Right lobe of liver (tissue), 6 donors: Measurements from ENCODE around the gene MRRF. TPM values are rescaled to one million over a fixed set of nuclear protein-coding genes. Genes with fewer than 3 reads are reported as not detected.
"Not testable (repeated sequence)": the region's sequence is repeated elsewhere in the genome, so short reads cannot be mapped to it uniquely, and the experiment has no call there.

Experiments
- ATAC-seq, 4 donors: fragments of 200-7000 bp; cut with Tn5 transposase; one replicate each; pipeline ENCODE4 v1.9.1; 2020; ENCODE audit warnings: mild to moderate bottlenecking in 4 of 4, moderate library complexity in 4 of 4
- DNase-seq, 3 donors: peaks; one replicate each; pipeline ENCODE4 v3.0.0-alpha.2; 2020
- H3K27ac ChIP-seq, 3 donors: fragments of 200-600 bp; one replicate each; pipeline ENCODE4 v1.8.0; 2022
- H3K27me3 ChIP-seq, 2 donors: fragments of 200-600 bp; one replicate each; pipeline ENCODE4 v1.8.0; 2022
- H3K36me3 ChIP-seq, 4 donors: fragments of 200-600 bp; sonication (generic) in 1 of 4; one replicate each; pipeline versions ENCODE4 v1.5.1 to v1.8.0; 2017 to 2022; ENCODE audit warnings: control low read depth in 1 of 4
- H3K4me1 ChIP-seq, 4 donors: fragments of 200-600 bp; sonication (generic) in 1 of 4; one replicate each; pipeline versions ENCODE4 v1.5.1 to v1.8.0; 2017 to 2022; ENCODE audit warnings: control low read depth in 1 of 4
- H3K4me3 ChIP-seq, 3 donors: fragments of 200-600 bp; one replicate each; pipeline ENCODE4 v1.8.0; 2022
- H3K9me3 ChIP-seq, 4 donors: fragments of 200-600 bp; sonication (generic) in 1 of 4; one replicate each; pipeline versions ENCODE4 v1.5.1 to v1.8.0; 2017 to 2022; ENCODE audit warnings: control low read depth in 1 of 4
- CTCF ChIP-seq, 4 donors: fragments of 200-600 bp in 3 of 4; fragments of 450-650 bp in 1 of 4; IDR thresholded peaks; one replicate each; pipeline versions ENCODE4 v1.5.1 to v1.8.0; 2016 to 2022; ENCODE audit warnings: antibody characterized with exemption in 4 of 4, mild to moderate bottlenecking in 2 of 4
- POLR2A ChIP-seq: fragments of 450-650 bp; IDR thresholded peaks from one replicate; pipeline ENCODE4 v1.6.1; 2017; ENCODE audit warnings: antibody characterized with exemption, mild to moderate bottlenecking
- whole genome bisulfite sequencing: methylation state at CpG from one replicate; pipeline ENCODE4 v1.1.6; 2018; ENCODE audit warnings: low coverage, low lambda C conversion rate; ENCODE audit not compliant: insufficient coverage; ENCODE audit errors: missing lambda C conversion rate; 5-methylcytosine and 5-hydroxymethylcytosine counted together
- intact Hi-C, 2 donors: fragments of 100-400 bp; cut with DNase I; formaldehyde crosslinking; loops; one replicate each; pipeline versions ENCODE4 v1.11.2 to v1.14.1; 2022
- total RNA-seq, 6 experiments: library from RNA; depleted of rRNA in 2 of 6; stranded (reverse); fragments of >200 nt in 2 of 6; fragmentation: NEBNext Ultra II Directional in 3 of 6; extraction: Animal tissue kit (Norgen Biotek cat#: 25700) in 3 of 6; gene quantifications; one replicate each; pipeline versions ENCODE4 v1.1.0 to v1.2.4, GENCODE V29; 2016 to 2023
- donor health status: DM: no; HTN: yes; CAD: no.
- donor health status: DM: no; HTN: no; CAD: no.
- donor health status: DM: no; HTN: no; CAD: no.
- donor health status: DM: no; HTN: yes; CAD: no.
- donor health status: DM: no; HTN: yes; CAD: no.

MRRF gene
- total RNA-seq, 6 experiments from 2014 or later, result 17.4 to 34.0 (median 22.6) TPM

DNA sequence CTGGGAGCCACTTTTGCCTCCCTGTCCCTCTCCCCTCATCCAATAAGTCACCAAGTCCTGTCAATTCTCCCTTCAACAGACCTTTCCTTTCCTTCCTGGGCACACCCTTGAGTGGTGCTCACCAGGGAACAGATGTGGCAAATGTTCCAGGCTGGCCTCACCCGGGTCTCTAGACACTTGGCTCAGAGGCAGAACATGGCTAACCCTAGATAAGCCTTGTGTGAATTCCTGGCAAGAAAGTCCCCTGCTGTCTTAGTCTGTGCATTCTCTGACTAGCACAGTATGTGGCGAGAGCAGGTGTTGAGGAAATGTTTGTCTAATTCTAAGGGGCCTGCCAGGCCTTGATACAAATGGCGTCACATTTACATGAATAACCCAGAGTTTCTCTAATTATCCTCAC lies 64.9 kb downstream of the MRRF start:
- WGBS, result 80% methylated on average over 3 of the region's 3 CpGs
- TF ChIP-seq POLR2A (no peak), CTCF (IDR thresholded peaks at IDR 0.05) (no peak)
- intact Hi-C loops, result no loop called here
- Histone ChIP-seq H3K4me3 (no peak overlapping the region), H3K27me3 (no peaks in the 10 kb centered on the region), H3K36me3 (peaks cover 0 to 8% (median 0%) of the 10 kb centered on the region in 4 donors), H3K27ac (no peak overlapping the region), H3K4me1 (peaks cover 0 to 8% (median 1%) of the 10 kb centered on the region in 4 donors), H3K9me3 (no peaks in the 10 kb centered on the region)
- ATAC-seq (no peak), DNase-seq (no peak)

- H3K27me3 ChIP-seq, H3K4me1 ChIP-seq, H3K9me3 ChIP-seq, H3K36me3 ChIP-seq, ATAC-seq, intact Hi-C loops, H3K27ac ChIP-seq, H3K4me3 ChIP-seq, DNase-seq: not testable (repeated sequence)
- no CpG with 5 or more reads among the region's 6 CpGs for WGBS
These were observed 65.8 kb downstream of the MRRF start for GRCh38 chr9:122330466-122330865.

DNA sequence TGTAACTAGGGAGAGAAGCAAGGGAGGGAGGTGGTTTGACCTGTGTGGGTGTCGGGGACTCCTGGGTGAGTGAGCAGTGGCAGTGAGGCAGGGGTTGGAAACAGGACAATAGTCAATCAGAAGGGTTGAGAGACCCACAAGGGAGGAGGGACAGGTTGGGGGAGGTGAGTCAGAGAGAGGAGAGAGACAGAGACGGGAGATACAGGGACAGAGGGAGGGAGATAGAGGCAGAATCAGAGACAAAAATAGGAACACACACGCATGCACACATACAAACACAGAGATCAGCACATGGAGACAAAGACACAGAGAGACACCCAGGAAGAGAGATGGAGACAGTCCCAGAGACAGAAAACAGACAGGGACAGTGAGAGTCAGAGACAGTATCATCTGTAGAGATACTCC lies 66.8 kb downstream of the MRRF start:
- H3K4me1 ChIP-seq, result no peaks in the 10 kb centered on the region
- no peaks in the 10 kb centered on the region for H3K27me3 ChIP-seq
- H3K27ac ChIP-seq, result no peak overlapping the region
- TF ChIP-seq CTCF (IDR thresholded peaks at IDR 0.05), result no peak
- no peak for TF ChIP-seq POLR2A
- intact Hi-C loops, result no loop called here
- peaks cover 0 to 8% (median 0%) of the 10 kb centered on the region in 4 donors for H3K36me3 ChIP-seq
- H3K4me3 ChIP-seq, result no peak overlapping the region
- no peak for ATAC-seq
- no peaks in the 10 kb centered on the region for H3K9me3 ChIP-seq
- DNase-seq, result no peak
- WGBS, result 100% methylated on average over 3 of the region's 3 CpGs

- WGBS, result 30% methylated on average over 6 of the region's 6 CpGs
- no peak overlapping the region for H3K27ac ChIP-seq
- intact Hi-C loops, result no loop called here
- H3K9me3 ChIP-seq, result no peaks in the 10 kb centered on the region
- DNase-seq, result no peak
- H3K4me1 ChIP-seq, result no peaks in the 10 kb centered on the region
- no peak overlapping the region for H3K4me3 ChIP-seq
- peak; percentile 40 to 62 (median 44) for ATAC-seq
- no peaks in the 10 kb centered on the region for H3K27me3 ChIP-seq
- H3K36me3 ChIP-seq, result peaks cover 0 to 8% (median 0%) of the 10 kb centered on the region in 4 donors
- TF ChIP-seq POLR2A (no peak), CTCF (IDR thresholded peaks at IDR 0.05) (no peak)
These were observed 67.4 kb downstream of the MRRF start for GRCh38 chr9:122332083-122332482.

DNA sequence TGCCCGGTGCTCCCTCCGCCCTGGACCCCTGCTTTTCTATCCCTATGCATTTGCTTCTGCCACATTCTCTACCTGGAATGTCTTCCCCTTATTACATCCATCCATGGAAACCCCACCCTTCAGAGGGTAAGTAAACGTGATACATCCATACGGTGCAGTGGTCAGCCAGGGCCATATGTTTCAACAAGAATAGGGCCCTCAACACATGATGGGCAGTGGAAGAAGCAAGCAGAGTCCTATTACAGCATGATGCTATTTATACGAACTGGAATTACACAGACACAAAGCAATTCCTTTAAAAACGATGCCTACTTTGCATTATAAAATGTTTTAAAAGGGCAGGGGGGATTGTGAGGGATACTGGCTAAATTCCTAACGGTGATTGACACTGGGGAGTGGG lies 68.0 kb downstream of the MRRF start:
- ATAC-seq (no peak), DNase-seq (no peak)
- intact Hi-C loops, result no loop called here
- no peaks in the 10 kb centered on the region for H3K27me3 ChIP-seq
- H3K36me3 ChIP-seq, result peaks cover 0 to 8% (median 0%) of the 10 kb centered on the region in 4 donors
- H3K4me3 ChIP-seq, result no peak overlapping the region
- H3K4me1 ChIP-seq, result no peaks in the 10 kb centered on the region
- 65% methylated on average over 7 of the region's 7 CpGs for WGBS
- TF ChIP-seq CTCF (IDR thresholded peaks at IDR 0.05) (no peak), POLR2A (no peak)
- no peak overlapping the region for H3K27ac ChIP-seq
- H3K9me3 ChIP-seq, result no peaks in the 10 kb centered on the region
